Measurements from ENCODE around the gene PAXX.

PAXX gene

GRCh38 chr9:137006116-137007003 lies 14.1 kb downstream of the PAXX start:
- no peak for DNase-seq

- DNase-seq: no peak
Observed at GRCh38 chr9:137007108-137007815, 15.0 kb downstream of the PAXX start.

- no peak for DNase-seq
Observed at GRCh38 chr9:137007816-137008270, 15.6 kb downstream of the PAXX start.

- no peak for DNase-seq
Observed at GRCh38 chr9:137008312-137008711, 16.1 kb downstream of the PAXX start.

- DNase-seq: no peak
Observed at GRCh38 chr9:137009217-137009616, 17.0 kb downstream of the PAXX start.

- no peak for DNase-seq
Observed at GRCh38 chr9:137009938-137010732, 17.9 kb downstream of the PAXX start.

GRCh38 chr9:137011156-137011555 lies 18.9 kb downstream of the PAXX start:
- no peak for DNase-seq

- no peak for DNase-seq
Observed at GRCh38 chr9:137011907-137012675, 19.9 kb downstream of the PAXX start.

GRCh38 chr9:137012694-137013570 lies 20.7 kb downstream of the PAXX start:
- no peak for DNase-seq

- DNase-seq: no peak
Observed at GRCh38 chr9:137013571-137013940, 21.3 kb downstream of the PAXX start.

- DNase-seq: no peak
Observed at GRCh38 chr9:137014166-137014565, 21.9 kb downstream of the PAXX start.

- DNase-seq: no peak
Observed at GRCh38 chr9:137014776-137015539, 22.7 kb downstream of the PAXX start.

- no peak for DNase-seq
Observed at GRCh38 chr9:137015540-137015930, 23.3 kb downstream of the PAXX start.

GRCh38 chr9:137015976-137016375 lies 23.8 kb downstream of the PAXX start:
- DNase-seq: no peak

GRCh38 chr9:137016436-137016835 lies 24.2 kb downstream of the PAXX start:
- DNase-seq: no peak

GRCh38 chr9:137017071-137017470 lies 24.8 kb downstream of the PAXX start:
- no peak for DNase-seq

GRCh38 chr9:137017791-137018497 lies 25.7 kb downstream of the PAXX start:
- no peak for DNase-seq

GRCh38 chr9:137018761-137019559 lies 26.7 kb downstream of the PAXX start:
- DNase-seq: no peak
